H54 (cell line): ENCODE results near the gene TGFBR3.

Experiments
- DNase-seq: peaks from one replicate; pipeline ENCODE4 v3.0.0; 2011; ENCODE audit warnings: low spot score, mixed read lengths; ENCODE audit not compliant: insufficient read length
- FAIRE-seq: peaks from 3 replicates; lab custom pipeline; 2011; peaks lifted over from hg19 to GRCh38; lab: Jason Lieb, UNC
- POLR2A ChIP-seq: IDR thresholded peaks from 2 replicates; pipeline ENCODE4 v1.6.1; 2011; ENCODE audit warnings: low read depth, mild to moderate bottlenecking, low read length

The TGFBR3 gene

GRCh38 chr1:91760512-91760911 is 125.4 kb downstream of the TGFBR3 start:
- FAIRE-seq: no peak
- no peak for TF ChIP-seq POLR2A
- no peak for DNase-seq

DNA sequence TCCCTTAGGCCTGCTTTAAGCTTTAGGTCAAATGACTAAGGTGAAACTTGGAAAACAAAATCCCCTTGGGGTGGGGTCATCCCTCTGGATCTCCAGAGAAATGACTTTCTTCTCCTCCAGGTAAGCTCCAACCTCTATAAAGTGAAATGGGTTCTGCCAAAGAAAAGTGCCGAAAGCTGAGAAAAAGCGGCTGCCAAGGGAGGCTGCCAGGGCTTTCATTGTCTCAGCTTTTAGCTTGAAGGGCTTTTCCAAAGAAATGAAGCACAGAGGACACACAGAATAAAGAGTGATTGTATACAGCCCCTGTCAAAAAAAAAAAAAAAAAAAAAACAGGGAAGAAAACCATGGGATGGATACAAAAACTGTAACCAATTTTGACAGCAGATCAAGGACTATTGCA is 126.9 kb downstream of the TGFBR3 start:
- no peak for DNase-seq
- no peak for FAIRE-seq
- no peak for TF ChIP-seq POLR2A

DNA sequence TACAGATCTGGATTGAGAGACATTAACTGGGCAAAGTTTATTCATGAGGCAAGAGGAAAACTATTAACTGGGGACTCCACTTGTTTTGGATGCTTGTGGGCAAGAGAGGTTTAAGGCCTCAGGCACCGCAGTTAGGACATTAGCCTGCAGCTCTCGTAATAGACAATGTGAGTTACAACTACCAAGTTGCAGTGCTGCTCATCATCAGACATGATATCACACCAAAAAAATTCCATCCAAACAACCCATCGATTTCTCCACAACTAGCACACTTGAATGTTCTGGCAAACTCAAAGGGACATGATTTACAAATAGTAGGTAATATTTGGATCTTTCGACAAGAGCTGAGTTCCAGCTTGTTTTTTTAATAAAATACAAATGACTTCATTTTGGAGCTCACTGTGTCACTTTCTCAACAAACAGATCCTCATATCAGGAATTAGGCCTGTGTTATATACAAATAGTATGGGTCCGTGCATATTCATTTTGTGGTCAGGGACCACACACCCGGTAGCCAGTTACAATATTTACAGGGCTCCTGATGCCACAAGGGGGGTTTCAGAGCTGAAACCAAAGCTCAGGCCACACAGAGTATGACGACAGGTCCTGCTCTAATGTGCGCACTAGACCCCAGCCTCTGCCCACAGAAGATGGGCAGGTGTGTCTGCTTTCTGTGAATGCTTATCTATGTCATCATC is 128.0 kb downstream of the TGFBR3 start:
- no peak for TF ChIP-seq POLR2A
- FAIRE-seq: peak; percentile 27
- no peak for DNase-seq

GRCh38 chr1:91755702-91756287 is 130.2 kb downstream of the TGFBR3 start:
- no peak for DNase-seq
- no peak for TF ChIP-seq POLR2A
- no peak for FAIRE-seq

DNA sequence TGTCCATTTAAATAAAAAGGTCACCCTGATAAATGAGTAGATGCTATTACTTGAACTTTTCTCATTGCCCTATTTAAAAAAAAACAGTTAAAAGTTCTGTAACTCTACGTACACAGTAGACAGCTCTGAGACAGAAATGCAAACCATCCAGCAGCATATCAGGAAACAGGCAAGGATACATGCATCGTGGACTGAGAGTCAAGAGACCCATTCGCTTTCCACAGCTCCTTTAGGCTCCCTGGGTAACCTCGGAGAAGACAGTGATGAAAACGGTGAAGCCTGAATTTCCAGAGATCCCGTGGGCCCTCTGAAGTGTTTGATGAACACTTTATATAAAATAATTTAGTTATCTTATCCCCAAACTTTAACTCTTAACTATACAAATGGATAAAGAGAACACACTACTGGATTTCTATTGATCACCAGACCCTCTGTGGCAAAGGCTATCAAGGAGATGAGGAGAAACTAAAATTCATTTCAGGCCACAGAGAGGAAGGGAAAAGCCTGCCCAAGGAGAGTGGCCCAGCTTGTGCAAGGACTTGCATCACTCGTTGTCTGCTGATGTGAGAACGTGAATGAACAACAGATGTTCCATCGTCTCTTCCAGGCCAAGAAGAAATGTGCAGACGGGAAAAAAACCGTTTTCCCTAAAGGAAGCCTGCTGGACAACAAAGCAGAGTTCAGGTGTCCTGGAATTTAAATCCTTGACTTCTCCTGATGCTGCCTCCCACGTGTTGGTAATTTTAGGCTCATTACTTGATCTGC is 131.0 kb downstream of the TGFBR3 start:
- DNase-seq (no peak), FAIRE-seq (no peak)
- no peak for TF ChIP-seq POLR2A

- peak; percentile 73 for FAIRE-seq
- peak; percentile 14 for DNase-seq
- no peak for TF ChIP-seq POLR2A
These were observed 131.6 kb downstream of the TGFBR3 start for GRCh38 chr1:91754348-91754747.

- FAIRE-seq (no peak), DNase-seq (no peak)
- no peak for TF ChIP-seq POLR2A
These were observed 132.1 kb downstream of the TGFBR3 start for GRCh38 chr1:91753878-91754277.

DNA sequence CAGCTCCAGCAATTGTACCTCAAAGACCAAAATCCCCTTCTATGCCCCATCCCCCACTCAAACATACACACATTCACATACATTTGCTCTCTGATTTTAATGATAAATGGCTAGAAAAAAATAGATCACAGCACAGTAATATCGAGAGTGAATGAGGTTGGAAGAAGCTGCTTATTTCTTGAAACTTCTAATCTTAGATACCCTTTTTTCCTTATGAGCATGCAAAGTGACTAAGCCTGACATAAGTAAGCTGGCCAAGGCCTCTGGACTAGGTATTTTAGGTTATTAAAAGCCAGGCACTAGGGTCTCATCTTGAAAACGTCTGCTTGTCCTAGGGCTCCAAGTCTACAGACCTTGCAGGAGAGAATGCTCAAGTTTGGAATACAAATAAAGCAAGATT is 133.6 kb downstream of the TGFBR3 start:
- FAIRE-seq (no peak), DNase-seq (no peak)
- no peak for TF ChIP-seq POLR2A

DNA sequence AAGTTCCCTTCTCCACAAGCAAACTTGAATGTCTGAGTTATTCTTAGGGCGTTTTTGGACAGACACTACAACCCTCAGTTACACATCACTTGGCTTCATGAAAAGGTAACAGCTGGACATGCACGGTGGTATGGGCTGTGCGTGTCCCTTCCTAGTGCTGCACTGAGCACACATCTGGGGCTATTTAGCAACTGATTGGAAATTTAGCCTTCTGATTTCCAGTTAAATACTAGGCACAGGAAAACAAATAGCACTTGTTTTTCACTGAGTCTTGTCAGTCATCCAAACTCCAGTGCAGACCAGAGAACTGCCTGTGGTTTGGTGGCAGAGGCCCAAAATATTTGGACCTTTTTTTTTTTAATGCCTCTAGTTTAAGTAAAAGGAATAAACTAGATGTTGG is 134.7 kb downstream of the TGFBR3 start:
- FAIRE-seq (no peak), DNase-seq (no peak)
- no peak for TF ChIP-seq POLR2A

GRCh38 chr1:91750398-91750996 is 135.5 kb downstream of the TGFBR3 start:
- no peak for FAIRE-seq

DNA sequence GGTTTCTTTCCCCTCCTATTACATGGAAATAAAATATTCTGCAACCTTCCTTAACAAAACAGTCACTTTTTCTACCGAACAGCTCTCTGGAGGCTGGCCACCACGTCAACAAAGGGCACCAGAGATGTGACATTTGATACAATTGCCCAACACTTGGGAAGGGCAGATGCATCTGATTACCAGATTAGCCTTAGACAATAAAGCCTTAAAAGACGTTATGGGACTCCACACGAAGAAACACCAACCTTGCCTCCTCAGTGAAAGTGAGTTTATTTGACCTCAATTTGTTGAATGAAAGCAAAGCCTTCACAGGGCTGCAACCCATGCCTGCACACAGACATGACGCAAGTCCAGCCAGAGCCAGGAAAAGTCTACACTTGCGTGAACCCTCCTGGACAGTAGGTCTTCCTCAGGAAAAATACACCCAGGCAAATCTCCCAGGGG is 136.1 kb downstream of the TGFBR3 start:
- TF ChIP-seq POLR2A: no peak
- no peak for FAIRE-seq
- no peak for DNase-seq

More at GRCh38 chr1:91750398-91750996, 135.5 kb downstream of the TGFBR3 start:
- no peak for DNase-seq
- TF ChIP-seq POLR2A: no peak

DNA sequence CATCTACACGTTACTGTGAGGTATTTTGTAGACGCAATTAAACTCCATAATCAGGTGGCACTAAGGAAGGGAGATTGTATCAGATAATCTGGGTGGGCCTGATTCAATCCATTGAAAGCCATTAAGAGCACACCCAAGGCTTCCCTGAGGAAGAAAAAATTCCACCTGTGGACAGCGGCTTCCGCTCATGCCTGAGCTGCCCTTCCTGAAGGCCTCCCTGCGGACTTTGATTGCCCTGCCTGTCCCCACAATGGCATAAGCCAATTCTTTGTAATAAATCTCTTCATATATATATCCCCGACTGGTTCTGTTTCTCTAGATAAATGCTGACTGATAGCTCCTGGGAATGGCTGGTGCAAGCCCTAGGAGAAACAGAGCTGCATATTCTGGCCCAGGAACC is 138.3 kb downstream of the TGFBR3 start:
- TF ChIP-seq POLR2A: no peak
- no peak for DNase-seq
- FAIRE-seq: no peak

GRCh38 chr1:91746728-91747338 is 139.1 kb downstream of the TGFBR3 start:
- TF ChIP-seq POLR2A: no peak
- no peak for FAIRE-seq
- DNase-seq: no peak
